Gastrocnemius medialis (tissue), 4 donors: ENCODE measurements around the gene IRS1. TPM values are rescaled to one million over a fixed set of nuclear protein-coding genes. Genes with fewer than 3 reads are reported as not detected.
"Not testable (repeated sequence)": the region's sequence is repeated elsewhere in the genome, so short reads cannot be mapped to it uniquely, and the experiment has no call there.

Source experiments
- ATAC-seq, 2 donors: fragments of 150-250 bp; one replicate each; pipeline ENCODE4 v1.9.1; 2016
- DNase-seq, 2 donors: peaks; one replicate each; pipeline ENCODE4 v3.0.0-alpha.2; 2019
- H3K27ac ChIP-seq, 4 donors: fragments of 200-600 bp; sonication (generic); 1 replicate in 1 of 4; 2 replicates in 3 of 4; pipeline ENCODE4 v1.5.1; 2016 to 2018; ENCODE audit warnings: mild to moderate bottlenecking in 2 of 4, moderate library complexity in 1 of 4
- H3K27me3 ChIP-seq, 3 donors: fragments of 200-600 bp; sonication (generic) in 2 of 3; 1 replicate in 1 of 3; 2 replicates in 2 of 3; pipeline versions ENCODE4 v1.5.1 to v1.6.0; 2016 to 2019; ENCODE audit warnings: mild to moderate bottlenecking in 1 of 3, moderate library complexity in 1 of 3
- H3K36me3 ChIP-seq, 2 donors: fragments of 200-600 bp; sonication (generic) in 1 of 2; one replicate each; pipeline ENCODE4 v1.5.1; 2017 to 2018
- H3K4me1 ChIP-seq, 2 donors: fragments of 200-600 bp; sonication (generic) in 1 of 2; one replicate each; pipeline ENCODE4 v1.5.1; 2016 to 2017; ENCODE audit warnings: mild to moderate bottlenecking in 2 of 2
- H3K4me3 ChIP-seq, 4 donors: fragments of 200-600 bp; sonication (generic) in 3 of 4; 1 replicate in 1 of 4; 2 replicates in 3 of 4; pipeline ENCODE4 v1.5.1; 2016 to 2019; ENCODE audit warnings: mild to moderate bottlenecking in 2 of 4
- H3K9me3 ChIP-seq, 3 donors: fragments of 200-600 bp; sonication (generic) in 2 of 3; 1 replicate in 1 of 3; 2 replicates in 2 of 3; pipeline ENCODE4 v1.5.1; 2016 to 2019
- CTCF ChIP-seq, 5 experiments: fragments of 450-650 bp in 3 of 5; fragments of 200-600 bp in 2 of 5; sonication (generic) in 2 of 5; IDR thresholded peaks in 4 of 5; conservative IDR thresholded peaks in 1 of 5; 1 replicate in 4 of 5; 2 replicates in 1 of 5; pipeline ENCODE4 v1.5.1; 2016 to 2019; ENCODE audit warnings: antibody characterized with exemption in 5 of 5, mild to moderate bottlenecking in 3 of 5, moderate library complexity in 3 of 5
- POLR2A ChIP-seq, 2 donors: fragments of 450-650 bp; IDR thresholded peaks; one replicate each; pipeline ENCODE4 v1.6.1; 2017; ENCODE audit warnings: antibody characterized with exemption in 2 of 2, mild to moderate bottlenecking in 2 of 2, moderate library complexity in 2 of 2
- in situ Hi-C, 4 donors: fragments of 200-750 bp; cut with MboI; loops; one replicate each; pipeline versions ENCODE4 v1.15.0 to v1.8.0; 2017; ENCODE audit warnings: low sequenced_read_pairs in 4 of 4
- intact Hi-C: fragments of 100-400 bp; cut with DNase I; formaldehyde crosslinking; loops from one replicate; pipeline ENCODE4 v1.15.1; 2023; ENCODE audit warnings: low total_unique reads
- total RNA-seq, 4 donors: library from RNA; depleted of rRNA; stranded (reverse); fragments of >200 nt; gene quantifications; one replicate each; pipeline versions ENCODE4 v1.1.0 to v1.2.3, GENCODE V29; 2016

The IRS1 gene
- total RNA-seq, 4 donors from 2014 or later: 2.2 to 71.1 (median 6.3) TPM

- in situ Hi-C loops: no loop called here
- no peak for TF ChIP-seq POLR2A (IDR thresholded peaks at IDR 0.05)
- TF ChIP-seq CTCF (IDR thresholded peaks at IDR 0.05 in 4 of 5, conservative IDR thresholded peaks at IDR 0.05 in 1 of 5): no peak
- intact Hi-C loops: no loop called here
- H3K36me3 ChIP-seq: no peaks in the 10 kb centered on the region
- H3K27me3 ChIP-seq: no peaks in the 10 kb centered on the region
- no peak overlapping the region for H3K27ac ChIP-seq
- no peaks in the 10 kb centered on the region for H3K9me3 ChIP-seq
- peaks cover 0 to 8% of the 10 kb centered on the region in 2 donors for H3K4me1 ChIP-seq
- H3K4me3 ChIP-seq: no peak overlapping the region
- DNase-seq (no peak), ATAC-seq (no peak)
These were observed 45.9 kb upstream of the IRS1 start for GRCh38 chr2:226845386-226846116.

GRCh38 chr2:226843001-226843400, 43.4 kb upstream of the IRS1 start:
- H3K4me3 ChIP-seq, H3K27me3 ChIP-seq, H3K27ac ChIP-seq, DNase-seq, H3K9me3 ChIP-seq, intact Hi-C loops, ATAC-seq, H3K36me3 ChIP-seq, in situ Hi-C loops: not testable (repeated sequence)
- peaks cover 0 to 15% of the 10 kb centered on the region in 2 donors for H3K4me1 ChIP-seq

- H3K36me3 ChIP-seq: no peaks in the 10 kb centered on the region
- peaks cover 13 to 22% of the 10 kb centered on the region in 2 donors for H3K4me1 ChIP-seq
- in situ Hi-C loops (no loop called here), intact Hi-C loops (loop anchor here (10.0 kb wide), 1 partner anchor 145 kb away; no protein-coding TSS in a partner anchor)
- H3K27me3 ChIP-seq: no peaks in the 10 kb centered on the region
- no peak overlapping the region for H3K27ac ChIP-seq
- H3K9me3 ChIP-seq: no peaks in the 10 kb centered on the region
- no peak for ATAC-seq
- TF ChIP-seq POLR2A (IDR thresholded peaks at IDR 0.05) (no peak), CTCF (IDR thresholded peaks at IDR 0.05 in 4 of 5, conservative IDR thresholded peaks at IDR 0.05 in 1 of 5) (no peak)
- no peak overlapping the region for H3K4me3 ChIP-seq
- no peak for DNase-seq
These were observed 40.3 kb upstream of the IRS1 start for GRCh38 chr2:226839951-226840350.

- no peak overlapping the region for H3K4me3 ChIP-seq
- H3K27me3 ChIP-seq: no peaks in the 10 kb centered on the region
- in situ Hi-C loops: no loop called here
- H3K4me1 ChIP-seq: peaks cover 19 to 30% of the 10 kb centered on the region in 2 donors
- DNase-seq: no peak
- H3K27ac ChIP-seq: no peak overlapping the region
- no peak for TF ChIP-seq CTCF (IDR thresholded peaks at IDR 0.05 in 4 of 5, conservative IDR thresholded peaks at IDR 0.05 in 1 of 5)
- no peak for ATAC-seq
- intact Hi-C loops: loop anchor here (10.0 kb wide), 1 partner anchor 146 kb away; no protein-coding TSS in a partner anchor
- H3K9me3 ChIP-seq: no peaks in the 10 kb centered on the region
- no peaks in the 10 kb centered on the region for H3K36me3 ChIP-seq
These were observed 39.5 kb upstream of the IRS1 start for GRCh38 chr2:226839161-226839560.

- H3K4me3 ChIP-seq: no peak overlapping the region
- no peaks in the 10 kb centered on the region for H3K9me3 ChIP-seq
- no peak for DNase-seq
- no peaks in the 10 kb centered on the region for H3K36me3 ChIP-seq
- no peak for ATAC-seq
- in situ Hi-C loops: no loop called here
- H3K4me1 ChIP-seq: peaks cover 23 to 32% of the 10 kb centered on the region in 2 donors
- no peak overlapping the region for H3K27ac ChIP-seq
- intact Hi-C loops: loop anchor here (10.0 kb wide), 1 partner anchor 146 kb away; no protein-coding TSS in a partner anchor
- no peak for TF ChIP-seq POLR2A (IDR thresholded peaks at IDR 0.05)
- no peak for TF ChIP-seq CTCF (IDR thresholded peaks at IDR 0.05 in 4 of 5, conservative IDR thresholded peaks at IDR 0.05 in 1 of 5)
- H3K27me3 ChIP-seq: no peaks in the 10 kb centered on the region
These were observed 39.1 kb upstream of the IRS1 start for GRCh38 chr2:226838722-226839121.
